ENCODE data around the gene ISOC2. TPM values are rescaled to one million over a fixed set of nuclear protein-coding genes. Genes with fewer than 3 reads are reported as not detected.
"Not testable (repeated sequence)": the region's sequence is repeated elsewhere in the genome, so short reads cannot be mapped to it uniquely, and the experiment has no call there.

The ISOC2 gene
- total RNA-seq, 1 experiment from 2014 or later: 134 TPM

DNA sequence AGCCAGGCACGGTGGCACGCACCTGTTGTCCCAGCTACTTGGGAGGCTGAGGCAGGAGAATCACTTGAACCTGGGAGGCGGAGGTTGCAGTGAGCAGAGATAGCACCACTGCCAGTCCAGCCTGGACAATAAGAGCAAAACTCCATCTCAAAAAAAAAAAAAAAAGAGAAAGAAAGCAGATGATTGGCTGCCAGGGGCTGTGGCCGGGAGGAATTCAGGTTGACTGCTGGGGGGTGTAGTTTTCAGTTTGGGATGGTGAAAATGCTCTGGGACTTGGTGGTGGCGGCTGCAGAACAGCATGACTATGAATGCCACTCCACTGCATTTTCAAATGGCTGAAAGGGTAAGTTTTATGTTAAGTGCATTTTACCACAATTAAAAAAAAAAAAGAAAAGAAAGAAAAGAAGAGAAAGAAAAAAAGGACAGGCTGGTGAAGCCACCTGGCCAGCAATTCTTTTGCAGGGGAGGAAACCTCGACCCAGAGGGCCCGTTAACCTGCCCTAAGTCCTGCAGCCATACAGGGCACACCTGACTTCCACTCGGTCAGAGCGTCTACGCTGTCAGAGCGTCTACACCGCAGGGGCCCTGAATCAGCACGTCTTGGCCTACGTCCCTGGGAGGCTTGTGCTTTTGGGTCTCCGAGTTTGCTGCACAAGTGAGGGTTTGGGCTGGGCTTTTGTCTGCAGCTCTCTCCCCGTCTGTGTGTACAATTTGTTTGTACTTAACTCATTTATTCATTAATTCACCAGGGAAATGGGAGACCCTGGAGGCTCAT is 3.6 kb downstream of the ISOC2 start:
- DNase-seq (ENCODE audit: low read depth): no peak

DNA sequence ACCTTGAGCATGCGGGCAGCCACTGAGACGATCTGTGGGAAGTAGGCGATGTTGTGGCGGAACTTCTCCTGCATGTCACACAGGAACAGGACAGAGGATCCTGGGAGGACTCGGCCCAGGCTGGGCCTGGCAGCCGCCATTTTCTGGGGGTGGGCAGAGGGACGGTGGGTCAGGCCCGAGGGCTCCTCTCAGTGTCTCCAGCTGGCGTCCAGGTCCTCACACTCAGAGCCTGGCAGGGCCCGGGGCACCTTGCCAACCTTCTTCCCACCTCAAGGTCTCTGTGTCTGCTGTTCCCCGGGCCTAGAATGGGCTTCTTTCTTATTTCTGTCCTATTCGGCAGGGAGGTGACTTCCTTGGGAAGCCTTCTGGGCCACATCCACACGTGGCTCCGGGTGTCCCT is 5.1 kb downstream of the ISOC2 start:
- no peak for DNase-seq (ENCODE audit: low read depth)

DNA sequence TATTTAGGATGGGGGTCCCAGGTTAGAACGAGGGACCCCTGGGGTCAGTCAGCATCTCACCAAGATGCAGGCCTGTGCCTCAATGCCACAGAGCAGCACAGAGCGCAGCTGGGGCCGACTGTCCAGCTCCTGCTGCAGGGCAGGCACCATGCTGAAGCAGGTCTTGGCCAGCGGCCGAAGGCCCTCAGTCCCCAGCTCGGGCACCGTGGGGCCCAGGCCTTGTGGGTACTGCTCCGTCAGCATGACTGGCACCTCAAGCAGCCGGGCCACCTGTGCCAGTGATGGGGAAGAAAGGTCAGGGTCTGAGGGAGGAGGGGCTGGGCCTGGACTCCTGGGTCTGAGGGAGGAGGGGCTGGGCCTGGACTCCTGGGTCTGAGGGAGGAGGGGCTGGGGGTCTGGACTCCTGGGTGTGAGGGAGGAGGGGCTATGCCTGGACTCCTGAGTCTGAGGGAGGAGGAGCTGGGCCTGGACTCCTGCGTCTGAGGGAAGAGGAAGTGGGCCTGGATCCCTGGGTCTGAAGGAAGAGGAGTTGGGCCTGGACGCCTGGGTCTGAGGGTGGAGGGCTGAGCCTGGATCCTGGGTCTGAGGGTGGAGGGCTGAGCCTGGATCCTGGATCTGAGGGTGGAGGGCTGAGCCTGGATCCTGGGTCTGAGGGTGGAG is 5.7 kb downstream of the ISOC2 start:
- DNase-seq (ENCODE audit: low read depth): no peak

DNA sequence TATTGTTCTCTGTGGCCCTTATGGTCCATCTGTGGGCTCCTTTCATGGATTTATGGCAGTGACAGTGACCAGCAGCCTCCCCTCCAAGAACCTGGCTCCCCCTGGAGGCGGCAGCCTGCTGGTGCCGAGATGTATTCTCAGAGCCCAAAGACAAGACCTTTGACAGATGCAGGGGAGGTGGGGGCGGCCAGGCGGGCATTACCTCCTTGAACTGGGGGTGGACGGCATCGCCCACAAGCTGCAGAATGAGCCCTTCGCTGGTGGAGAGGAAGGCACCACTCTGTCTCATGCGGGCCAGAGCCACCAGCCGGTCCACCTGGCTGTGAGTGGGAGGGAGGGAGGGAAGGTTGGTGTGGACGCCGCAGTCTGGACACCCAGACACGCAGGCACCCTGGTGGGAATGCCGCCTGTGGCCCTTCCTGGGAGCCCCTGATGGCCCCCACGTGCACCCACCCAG is 6.6 kb downstream of the ISOC2 start:
- DNase-seq (ENCODE audit: low read depth): peak; percentile 51

DNA sequence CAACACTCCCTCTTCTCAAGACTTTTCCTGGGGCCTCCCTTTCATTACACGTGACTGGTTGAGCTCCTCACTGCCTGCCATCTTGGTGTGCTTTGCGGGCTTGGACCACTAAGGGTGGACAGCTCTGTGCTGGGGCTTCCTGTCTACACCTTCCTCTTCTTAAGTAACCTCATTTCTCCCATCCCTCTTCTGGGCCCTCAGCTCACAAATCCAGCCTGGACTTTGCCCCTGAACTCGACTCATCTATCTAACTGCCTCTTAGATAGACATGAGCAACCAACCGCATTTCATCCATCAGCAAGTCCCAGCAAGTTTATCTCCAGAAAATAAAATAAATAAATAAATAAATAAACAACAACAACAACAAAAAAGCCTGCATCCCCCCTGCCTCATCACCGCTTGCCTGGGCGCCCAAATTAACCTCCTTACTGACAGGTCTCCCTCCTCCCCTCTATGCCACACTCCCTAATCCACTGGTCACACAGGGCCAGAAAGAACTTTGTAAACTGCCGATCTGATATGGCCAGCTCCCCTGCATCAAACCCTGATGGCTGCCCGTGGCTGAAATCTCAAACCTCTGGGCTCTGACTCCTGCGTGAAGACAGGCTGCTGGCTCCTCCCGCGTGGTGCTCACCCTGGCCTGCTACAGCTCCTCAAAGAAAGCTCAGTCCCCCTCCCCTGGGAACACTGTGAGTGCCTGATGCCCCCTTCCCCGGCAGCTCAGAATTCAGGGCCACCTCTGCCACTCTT is 7.8 kb downstream of the ISOC2 start:
- DNase-seq (ENCODE audit: low read depth): no peak

DNA sequence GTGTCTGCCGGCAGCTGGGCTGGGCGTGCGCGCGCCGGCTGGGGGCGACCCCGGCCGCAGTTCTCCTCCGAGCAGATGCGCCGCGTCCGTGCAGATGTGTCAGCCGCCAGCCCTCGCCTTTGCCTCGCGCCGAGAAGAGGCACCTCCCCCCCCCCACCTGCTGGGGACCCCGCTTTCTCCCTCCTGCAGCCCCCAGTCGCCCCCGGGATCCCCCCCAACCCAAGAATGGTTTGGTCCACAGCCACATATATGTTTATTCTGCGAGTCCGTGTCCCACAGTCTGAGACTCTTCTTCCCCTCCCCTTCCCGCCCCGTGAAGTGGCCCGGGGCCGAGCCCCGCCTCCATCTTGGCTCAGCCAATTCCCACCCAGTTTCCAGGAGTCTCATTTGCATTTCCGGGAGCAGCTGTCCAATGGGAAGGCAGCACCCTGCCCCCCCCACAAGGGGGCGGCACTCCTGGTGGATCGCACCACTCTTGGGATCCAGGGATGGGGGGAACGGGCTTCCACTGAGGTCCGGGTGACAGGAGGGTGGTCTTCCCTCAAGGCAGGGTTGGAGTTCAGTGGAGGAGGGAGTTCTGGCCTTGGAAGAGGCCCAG is 8.6 kb downstream of the ISOC2 start:
- DNase-seq (ENCODE audit: low read depth): peak; percentile 85

DNA sequence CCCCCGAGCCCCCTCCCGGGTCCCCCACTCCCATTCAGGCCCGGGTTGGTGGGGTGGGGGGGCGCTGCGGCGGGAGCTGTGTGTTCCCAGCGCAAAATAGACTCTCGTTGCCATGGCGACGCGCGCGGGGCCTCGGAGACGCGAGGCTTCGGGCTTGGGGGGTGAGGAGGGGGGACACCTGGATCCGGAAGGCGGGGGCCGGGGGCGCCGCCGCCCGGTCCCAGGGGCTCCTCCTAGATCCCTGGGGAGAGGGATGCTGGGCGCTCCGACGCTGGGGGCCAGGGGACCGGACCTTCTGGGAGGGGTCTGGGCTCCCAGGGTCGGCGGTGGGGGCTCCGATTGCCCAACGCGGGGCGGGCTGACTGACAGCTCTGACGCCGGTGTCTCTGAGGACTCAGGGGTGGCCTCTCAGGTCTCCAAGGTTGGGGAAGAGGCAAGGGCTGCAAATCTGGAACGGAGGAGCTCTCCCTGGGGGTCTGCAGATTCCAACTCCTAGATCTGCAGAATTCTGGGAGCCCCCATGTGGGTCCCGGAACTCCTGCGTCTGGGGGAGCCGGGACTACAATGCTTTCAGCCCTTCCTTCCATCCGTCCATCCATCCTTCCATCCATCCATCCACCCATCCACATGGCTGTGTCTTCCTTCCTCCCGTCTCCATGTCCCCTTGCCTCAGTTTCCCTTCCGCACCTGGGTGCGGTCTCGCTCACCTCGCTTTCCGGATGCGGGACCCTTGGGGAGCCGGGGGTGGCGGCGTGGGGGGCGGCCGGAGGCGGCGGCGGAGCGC is 9.3 kb downstream of the ISOC2 start:
- peak; percentile 32 for DNase-seq (ENCODE audit: low read depth)

DNA sequence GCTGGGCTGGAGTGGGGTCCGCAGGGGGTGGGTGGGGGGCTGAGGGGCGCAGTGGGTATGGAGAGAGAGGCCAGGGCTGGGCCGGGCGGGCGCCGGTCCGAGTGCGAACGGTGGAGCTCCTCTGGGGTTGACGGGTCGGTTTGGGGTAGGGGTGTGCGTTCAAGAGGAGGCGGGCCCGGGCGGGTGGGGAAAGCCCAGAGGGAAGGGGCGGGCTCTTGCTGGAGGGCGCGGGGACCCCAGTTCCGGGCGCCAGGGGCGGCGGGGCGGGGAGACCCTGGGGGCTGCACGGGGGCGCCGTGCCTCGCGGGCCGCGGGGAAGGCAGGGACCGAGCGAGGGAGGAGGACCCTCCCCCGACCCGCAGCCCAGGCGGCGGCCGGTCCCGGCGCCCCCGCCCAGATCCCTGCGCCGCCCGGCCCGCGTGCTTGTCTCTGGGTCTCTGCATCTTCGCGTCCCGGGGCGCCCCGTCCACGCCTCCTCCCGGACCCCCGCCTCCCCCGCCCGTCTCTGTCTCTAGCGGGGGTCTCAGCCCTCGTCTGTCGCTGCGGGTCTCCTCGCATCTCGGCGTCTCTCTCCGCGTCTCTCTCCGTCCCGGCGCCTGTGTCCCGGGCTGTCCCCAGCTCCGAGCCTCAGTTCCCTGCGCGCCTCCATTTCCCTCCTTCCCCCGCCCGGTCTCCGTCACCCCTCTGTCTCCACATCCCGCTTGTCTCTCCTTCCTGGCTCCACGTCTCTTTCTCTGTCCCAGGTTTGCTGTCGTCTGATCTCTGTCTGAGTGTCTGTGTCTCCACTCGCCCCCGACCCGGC is 10.1 kb downstream of the ISOC2 start:
- DNase-seq (ENCODE audit: low read depth): peak; percentile 39

DNA sequence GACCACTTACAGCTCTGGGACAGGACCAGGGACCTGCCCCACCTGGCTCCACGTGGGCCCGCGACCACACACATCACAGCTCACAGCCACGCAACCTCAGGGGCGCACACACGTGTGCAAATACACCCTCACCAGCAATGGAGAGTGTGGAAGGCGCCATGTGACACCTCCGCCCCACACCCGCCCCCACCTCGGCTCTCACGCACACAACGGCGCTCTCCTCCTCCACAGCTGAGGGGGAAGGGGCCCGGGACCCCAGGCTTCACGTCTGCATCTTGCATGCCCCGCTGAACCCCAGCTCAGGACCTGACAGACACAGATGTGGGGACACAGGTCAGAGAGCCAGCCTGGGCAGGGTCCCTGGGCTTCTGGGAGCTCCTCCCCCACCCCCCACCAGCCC is 12.0 kb downstream of the ISOC2 start:
- no peak for DNase-seq (ENCODE audit: low read depth)

DNA sequence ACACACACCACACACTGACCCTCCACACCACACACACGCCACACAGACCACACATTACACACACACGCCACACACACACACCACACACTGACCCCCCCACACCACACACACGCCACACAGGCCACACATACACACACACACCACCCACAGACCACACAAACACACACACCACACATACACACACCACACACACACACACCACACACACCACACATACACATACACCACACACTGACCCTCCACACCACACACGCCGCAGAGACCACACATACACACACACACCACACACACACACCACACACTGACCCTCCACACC is 13.3 kb downstream of the ISOC2 start:
- DNase-seq (ENCODE audit: low read depth): not testable (repeated sequence)

DNA sequence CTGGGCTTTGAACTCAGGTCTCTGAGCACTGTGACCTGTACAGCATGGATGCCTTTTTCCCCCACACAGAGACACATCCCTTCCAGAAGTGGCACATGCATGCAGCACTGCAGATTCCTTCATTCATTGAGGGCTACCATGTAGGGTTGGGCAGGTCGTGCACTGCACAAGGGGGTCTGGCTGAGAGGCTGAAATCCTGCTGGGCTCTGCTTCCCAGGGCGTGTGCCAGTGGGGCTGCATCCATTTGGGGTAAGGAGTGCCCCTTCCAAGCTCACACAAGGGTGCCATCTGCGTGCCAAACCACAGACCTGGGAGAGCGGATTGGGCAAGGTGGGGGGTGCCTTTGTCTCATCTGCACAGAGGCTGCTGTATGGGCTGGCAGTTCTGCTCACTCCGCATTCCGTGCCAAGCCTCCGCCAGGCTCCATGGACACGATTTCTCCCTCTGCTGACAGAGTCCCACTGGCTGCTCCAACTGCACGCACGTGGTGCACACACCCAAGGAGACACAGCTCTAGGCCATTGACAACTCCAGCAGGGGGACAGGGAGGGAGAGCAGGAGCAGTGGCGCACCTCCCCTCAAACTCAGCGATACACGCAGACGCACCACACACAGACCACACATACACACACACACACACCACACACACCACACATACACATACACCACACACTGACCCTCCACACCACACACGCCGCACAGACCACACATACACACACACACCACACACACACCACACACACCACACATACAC is 13.8 kb downstream of the ISOC2 start:
- DNase-seq (ENCODE audit: low read depth): peak; percentile 90

DNA sequence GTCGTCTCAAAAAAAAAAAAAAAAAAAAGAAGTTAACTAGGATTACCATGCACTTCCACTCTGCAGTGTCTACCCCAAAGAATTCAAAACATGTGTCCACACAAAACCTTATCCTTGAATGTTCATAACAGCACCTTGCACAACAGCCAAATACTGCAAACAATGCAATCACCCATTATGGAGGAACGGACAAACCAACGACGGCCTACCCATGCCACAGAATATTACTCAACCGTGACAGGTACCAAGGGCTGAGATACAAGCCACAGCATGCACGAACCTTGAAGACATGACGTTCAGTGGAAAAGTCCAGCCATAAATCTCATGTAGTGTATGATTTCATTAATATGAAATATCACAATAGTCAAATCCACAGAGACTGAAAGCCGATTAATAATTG is 15.4 kb downstream of the ISOC2 start:
- DNase-seq (ENCODE audit: low read depth): no peak

DNA sequence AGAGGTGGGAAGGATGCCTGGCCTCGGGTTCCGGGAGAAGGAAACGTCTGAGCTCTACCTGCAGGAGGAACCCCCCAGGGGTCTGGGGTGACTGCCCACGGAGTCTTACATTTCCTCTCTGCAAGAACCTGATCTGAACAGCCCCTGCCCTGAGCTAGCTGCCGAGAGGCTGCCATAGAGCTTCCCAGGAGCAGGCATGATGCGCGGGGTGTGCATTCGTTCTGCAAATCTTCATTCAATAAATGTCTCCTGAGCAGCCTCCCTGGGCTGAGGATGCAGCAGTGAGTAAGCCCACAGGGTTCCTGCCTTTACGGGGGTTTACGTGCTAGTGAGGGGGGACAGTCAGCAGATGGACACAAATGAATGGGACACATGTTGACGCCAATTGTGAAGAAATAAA is 16.8 kb downstream of the ISOC2 start:
- no peak for DNase-seq (ENCODE audit: low read depth)

DNA sequence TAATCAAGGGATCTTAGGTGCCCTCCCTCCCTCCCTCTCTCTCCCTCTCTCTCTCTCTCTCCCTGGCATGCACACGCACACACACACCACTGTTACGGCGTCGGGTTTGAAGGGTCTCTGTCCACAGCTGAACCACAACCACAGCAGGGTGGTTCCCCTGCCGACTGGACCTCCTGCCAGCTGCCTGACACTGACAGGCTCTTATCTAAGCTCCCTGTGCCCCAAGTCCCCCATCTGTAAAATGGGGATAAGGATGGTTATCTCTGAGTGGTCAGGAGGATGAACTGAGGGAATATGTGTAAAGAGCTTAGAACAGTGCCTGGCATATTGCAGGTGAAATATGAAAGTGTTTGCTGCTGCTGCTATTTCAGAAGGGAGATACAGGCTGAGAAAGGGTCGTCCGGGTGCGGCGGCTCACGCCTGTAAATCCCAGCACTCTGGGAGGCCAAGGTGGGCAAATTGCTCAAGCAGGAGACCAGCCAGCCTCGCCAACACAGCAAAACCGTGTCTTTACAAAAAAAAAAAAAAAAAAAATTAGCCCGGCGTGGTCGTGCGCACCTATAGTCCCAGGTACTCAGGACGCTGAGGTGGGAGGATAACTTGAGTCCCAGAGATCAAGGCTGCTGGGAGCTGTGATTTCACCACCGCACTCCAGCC is 17.5 kb downstream of the ISOC2 start:
- DNase-seq (ENCODE audit: low read depth): no peak

DNA sequence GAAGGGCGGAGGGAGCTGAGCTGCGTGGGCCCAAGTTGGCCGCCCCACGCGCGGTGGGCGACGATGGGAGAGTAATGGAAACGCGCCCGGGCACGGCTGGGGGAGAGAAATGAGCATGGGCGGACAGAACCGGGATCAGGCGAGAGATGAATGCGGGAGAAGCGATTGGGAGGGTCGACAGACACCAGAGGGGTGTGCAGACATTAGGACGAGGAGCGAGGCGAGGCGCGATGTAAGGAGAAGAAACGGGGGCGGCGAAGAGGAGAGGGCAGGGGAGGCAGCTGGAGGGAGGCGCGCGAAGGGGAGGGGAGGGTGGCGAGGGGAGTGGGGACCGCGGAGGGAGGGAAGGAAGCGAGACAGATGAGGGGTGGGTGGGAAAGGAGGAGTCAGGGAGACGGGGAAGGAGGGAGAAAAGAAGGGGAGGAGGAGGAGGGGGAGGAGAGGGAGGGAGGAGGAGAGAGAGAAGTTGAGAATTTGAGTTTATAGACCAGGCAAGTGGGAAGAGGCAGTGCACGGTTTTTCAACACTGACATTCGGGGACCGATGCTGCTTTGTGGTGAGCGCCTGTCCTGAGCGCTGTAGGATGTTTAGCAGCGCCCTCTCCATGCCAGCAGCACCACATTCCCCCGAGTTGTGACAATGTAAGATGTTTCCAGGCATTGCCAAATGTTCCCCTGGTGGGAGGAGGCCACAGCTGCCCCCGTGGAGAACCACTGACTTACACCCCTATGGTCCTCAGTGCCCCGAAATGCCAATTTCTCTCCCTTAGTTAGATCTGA is 18.2 kb downstream of the ISOC2 start, which contains the start of gene SHISA7:
TSS of gene SHISA7 (minus strand) at position 256 of the 779 bp plus-strand sequence. CDS start 437 bp downstream, outside the sequence.
- peak; percentile 31 for DNase-seq (ENCODE audit: low read depth)

DNA sequence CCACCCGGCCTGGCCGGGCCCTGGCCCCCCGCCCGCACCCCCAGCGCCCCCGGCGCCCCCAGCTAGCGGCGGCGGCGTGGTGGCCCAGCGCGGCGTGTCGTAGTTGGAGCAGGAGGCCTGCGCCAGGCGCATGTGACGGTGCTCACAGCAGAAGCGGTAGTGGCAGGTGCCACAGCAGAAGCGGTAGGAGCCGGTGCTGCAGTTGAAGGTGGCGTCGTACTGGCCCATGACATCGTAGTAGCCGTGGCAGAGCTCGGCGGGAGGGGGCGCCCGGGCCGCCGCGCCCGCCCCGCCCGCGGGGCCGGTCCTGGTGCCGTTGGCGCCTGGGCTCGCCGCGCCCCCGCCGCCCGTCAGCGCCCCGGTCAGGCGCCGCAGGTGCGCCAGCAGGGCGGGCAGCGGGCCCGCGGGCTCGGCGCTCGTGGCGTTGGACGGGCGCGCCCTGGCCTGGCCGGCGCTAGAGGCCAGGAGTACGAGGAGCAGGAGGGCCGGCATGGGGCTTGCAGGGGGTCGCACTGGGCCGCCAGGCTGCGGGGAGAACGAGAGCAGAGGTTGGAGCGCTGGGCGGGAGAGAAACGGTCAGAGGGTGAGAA is 19.0 kb downstream of the ISOC2 start:
- DNase-seq (ENCODE audit: low read depth): no peak

DNA sequence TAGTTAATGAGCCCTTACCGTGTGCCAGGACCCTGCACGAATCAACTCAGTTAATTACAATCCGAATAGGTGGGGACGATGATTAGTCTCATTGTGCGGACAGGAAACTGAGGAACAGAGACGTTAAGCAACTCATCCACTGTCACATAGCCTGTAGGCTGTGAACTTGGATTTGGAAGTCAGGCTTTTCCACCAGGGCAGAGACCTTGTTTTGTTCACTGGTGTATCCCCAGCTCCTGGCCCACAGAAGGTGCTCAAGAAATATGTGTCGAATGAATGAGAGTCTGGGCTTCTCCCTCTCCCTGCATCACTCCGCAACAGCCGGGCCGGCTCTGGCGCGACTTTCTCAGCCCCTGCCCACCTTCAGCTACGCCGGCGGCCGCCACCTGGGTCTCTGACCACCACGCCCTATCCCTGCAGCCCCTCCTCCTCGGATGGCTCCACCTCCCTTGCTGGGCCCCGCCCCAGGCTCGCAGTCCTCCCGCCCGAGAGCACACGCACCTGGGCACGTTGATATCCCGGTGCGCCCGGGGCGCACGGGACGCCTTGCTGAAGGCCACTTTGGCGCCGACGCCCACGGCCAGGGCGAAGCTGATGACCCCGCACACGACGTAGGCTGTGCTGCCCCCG is 19.6 kb downstream of the ISOC2 start:
- DNase-seq (ENCODE audit: low read depth): no peak

DNA sequence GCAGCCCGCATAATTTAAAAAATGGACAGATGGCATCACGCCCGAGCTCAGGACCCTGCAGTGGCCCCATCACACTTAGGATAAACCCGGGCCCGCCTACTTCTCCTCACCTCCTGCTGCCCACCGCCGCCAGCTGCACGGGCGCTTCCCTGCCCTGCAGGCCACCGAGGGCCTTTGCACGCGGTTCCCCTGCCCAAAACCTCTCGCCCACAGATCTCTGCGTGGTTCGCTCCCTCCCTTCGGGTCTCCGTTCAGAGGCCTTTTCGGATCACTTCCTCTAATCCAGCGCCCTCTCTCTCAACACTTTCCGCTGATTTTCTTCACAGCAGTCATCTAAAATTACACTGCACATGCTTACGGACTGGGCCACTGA is 20.1 kb downstream of the ISOC2 start:
- DNase-seq (ENCODE audit: low read depth): no peak

Data from Daoy (cell line).